A549 (cell line): ENCODE results near the gene RPP25L.

Experiments used
- EP300 ChIP-seq, 2 experiments: fragments of >200 bp; sonication (Bioruptor Twin); formaldehyde crosslinking; IDR thresholded peaks; 2 replicates in 1 of 2; 3 replicates in 1 of 2; pipeline ENCODE4 v1.6.1; 2016 to 2017
- MAZ ChIP-seq: fragments of 150-350 bp; IDR thresholded peaks from 2 replicates; pipeline ENCODE4 v1.6.1; 2014; ENCODE audit warnings: antibody characterized with exemption, low read depth, low read length, borderline replicate concordance
- NPAS2 ChIP-seq: fragments of 250-450 bp; sonication (Bioruptor Pico); IDR thresholded peaks from 2 replicates; pipeline ENCODE4 v1.8.0; 2022; ENCODE audit warnings: mild to moderate bottlenecking, moderate library complexity, borderline replicate concordance
- POLR2A ChIP-seq: IDR thresholded peaks from 2 replicates; pipeline ENCODE4 v1.6.1; 2012; ENCODE audit warnings: mild to moderate bottlenecking, low read length
- RAD21 ChIP-seq, 2 experiments: fragments of >200 bp in 1 of 2; sonication (Bioruptor Twin) in 1 of 2; formaldehyde crosslinking in 1 of 2; IDR thresholded peaks in 1 of 2; conservative IDR thresholded peaks in 1 of 2; 2 replicates in 1 of 2; 3 replicates in 1 of 2; pipeline ENCODE4 v1.6.1; 2012 to 2018; ENCODE audit warnings: inconsistent platforms in 1 of 2
- RFX5 ChIP-seq: fragments of 450-650 bp; IDR thresholded peaks from 2 replicates; pipeline ENCODE4 v1.7.1; 2014; ENCODE audit warnings: antibody characterized with exemption, mild to moderate bottlenecking, moderate library complexity
- TP53 ChIP-seq: fragments of 250-450 bp; sonication (Bioruptor Pico); IDR thresholded peaks from 2 replicates; pipeline ENCODE4 v1.5.0; 2021; ENCODE audit warnings: mild to moderate bottlenecking, moderate library complexity
- ZNF302 ChIP-seq: fragments of 250-450 bp; sonication (Bioruptor Pico); IDR thresholded peaks from 2 replicates; pipeline ENCODE4 v1.9.0; 2021; ENCODE audit warnings: inconsistent platforms, mild to moderate bottlenecking, moderate library complexity
- TF ChIP-seq, protein P1 (sequence below): fragments of >200 bp; sonication (Bioruptor Twin); formaldehyde crosslinking; IDR thresholded peaks from 3 replicates; pipeline ENCODE4 v1.5.1; 2016
- TF ChIP-seq, protein P2 (sequence below): fragments of 200-600 bp; sonication (generic); IDR thresholded peaks from 2 replicates; pipeline ENCODE4 v1.6.1; 2016; ENCODE audit warnings: antibody characterized with exemption, mild to moderate bottlenecking, moderate library complexity
- TF ChIP-seq, protein P3 (sequence below): IDR thresholded peaks from 2 replicates; pipeline ENCODE4 v1.6.1; 2012

DNA sequence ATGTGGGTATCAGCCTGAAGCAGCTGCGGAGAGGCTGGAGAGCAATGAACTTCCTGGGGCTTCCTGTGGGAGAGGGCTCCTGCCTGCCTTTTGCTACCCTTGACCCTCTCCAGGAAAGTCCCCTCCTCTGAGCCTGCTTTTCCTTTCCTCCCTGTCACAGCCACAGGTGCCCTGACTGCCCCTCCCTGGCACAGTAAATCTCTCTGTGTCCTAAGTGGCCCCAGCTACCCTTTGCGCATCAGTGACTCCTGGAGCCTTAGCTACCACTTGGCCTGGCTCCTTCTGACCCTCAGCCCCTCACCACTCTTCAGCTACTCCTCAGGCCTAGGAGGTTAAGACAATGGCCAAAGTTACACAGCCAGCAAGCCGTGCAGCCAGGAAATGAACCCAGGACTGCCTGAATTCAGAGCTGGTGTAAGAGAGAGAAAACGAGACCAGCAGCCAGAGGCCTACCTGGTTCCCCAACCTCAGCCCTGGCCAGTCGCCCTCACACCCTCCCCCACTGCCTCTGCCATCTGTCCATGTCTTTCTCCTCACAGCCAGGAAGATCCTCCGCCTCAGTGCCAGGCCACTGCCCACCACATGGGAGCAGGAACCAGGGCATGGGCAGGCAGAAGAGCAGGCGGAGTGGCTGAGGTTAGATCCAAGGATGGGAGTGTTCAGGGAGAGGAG lies 41.0 kb downstream of the RPP25L start:
- TF ChIP-seq, protein P1, sequence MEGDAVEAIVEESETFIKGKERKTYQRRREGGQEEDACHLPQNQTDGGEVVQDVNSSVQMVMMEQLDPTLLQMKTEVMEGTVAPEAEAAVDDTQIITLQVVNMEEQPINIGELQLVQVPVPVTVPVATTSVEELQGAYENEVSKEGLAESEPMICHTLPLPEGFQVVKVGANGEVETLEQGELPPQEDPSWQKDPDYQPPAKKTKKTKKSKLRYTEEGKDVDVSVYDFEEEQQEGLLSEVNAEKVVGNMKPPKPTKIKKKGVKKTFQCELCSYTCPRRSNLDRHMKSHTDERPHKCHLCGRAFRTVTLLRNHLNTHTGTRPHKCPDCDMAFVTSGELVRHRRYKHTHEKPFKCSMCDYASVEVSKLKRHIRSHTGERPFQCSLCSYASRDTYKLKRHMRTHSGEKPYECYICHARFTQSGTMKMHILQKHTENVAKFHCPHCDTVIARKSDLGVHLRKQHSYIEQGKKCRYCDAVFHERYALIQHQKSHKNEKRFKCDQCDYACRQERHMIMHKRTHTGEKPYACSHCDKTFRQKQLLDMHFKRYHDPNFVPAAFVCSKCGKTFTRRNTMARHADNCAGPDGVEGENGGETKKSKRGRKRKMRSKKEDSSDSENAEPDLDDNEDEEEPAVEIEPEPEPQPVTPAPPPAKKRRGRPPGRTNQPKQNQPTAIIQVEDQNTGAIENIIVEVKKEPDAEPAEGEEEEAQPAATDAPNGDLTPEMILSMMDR = no peak
- TF ChIP-seq TP53 (CRISPR knock-in tag) = no peak
- no peak for TF ChIP-seq NPAS2 (CRISPR knock-in tag)
- TF ChIP-seq, protein P2, sequence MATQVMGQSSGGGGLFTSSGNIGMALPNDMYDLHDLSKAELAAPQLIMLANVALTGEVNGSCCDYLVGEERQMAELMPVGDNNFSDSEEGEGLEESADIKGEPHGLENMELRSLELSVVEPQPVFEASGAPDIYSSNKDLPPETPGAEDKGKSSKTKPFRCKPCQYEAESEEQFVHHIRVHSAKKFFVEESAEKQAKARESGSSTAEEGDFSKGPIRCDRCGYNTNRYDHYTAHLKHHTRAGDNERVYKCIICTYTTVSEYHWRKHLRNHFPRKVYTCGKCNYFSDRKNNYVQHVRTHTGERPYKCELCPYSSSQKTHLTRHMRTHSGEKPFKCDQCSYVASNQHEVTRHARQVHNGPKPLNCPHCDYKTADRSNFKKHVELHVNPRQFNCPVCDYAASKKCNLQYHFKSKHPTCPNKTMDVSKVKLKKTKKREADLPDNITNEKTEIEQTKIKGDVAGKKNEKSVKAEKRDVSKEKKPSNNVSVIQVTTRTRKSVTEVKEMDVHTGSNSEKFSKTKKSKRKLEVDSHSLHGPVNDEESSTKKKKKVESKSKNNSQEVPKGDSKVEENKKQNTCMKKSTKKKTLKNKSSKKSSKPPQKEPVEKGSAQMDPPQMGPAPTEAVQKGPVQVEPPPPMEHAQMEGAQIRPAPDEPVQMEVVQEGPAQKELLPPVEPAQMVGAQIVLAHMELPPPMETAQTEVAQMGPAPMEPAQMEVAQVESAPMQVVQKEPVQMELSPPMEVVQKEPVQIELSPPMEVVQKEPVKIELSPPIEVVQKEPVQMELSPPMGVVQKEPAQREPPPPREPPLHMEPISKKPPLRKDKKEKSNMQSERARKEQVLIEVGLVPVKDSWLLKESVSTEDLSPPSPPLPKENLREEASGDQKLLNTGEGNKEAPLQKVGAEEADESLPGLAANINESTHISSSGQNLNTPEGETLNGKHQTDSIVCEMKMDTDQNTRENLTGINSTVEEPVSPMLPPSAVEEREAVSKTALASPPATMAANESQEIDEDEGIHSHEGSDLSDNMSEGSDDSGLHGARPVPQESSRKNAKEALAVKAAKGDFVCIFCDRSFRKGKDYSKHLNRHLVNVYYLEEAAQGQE = no peak
- TF ChIP-seq EP300 (IDR thresholded peaks at IDR 0.05) = no peak
- TF ChIP-seq, protein P3, sequence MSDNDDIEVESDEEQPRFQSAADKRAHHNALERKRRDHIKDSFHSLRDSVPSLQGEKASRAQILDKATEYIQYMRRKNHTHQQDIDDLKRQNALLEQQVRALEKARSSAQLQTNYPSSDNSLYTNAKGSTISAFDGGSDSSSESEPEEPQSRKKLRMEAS = no peak
- TF ChIP-seq RFX5 = no peak
- TF ChIP-seq MAZ = no peak
- TF ChIP-seq RAD21 (conservative IDR thresholded peaks at IDR 0.05 in 1 of 2, IDR thresholded peaks at IDR 0.05 in 1 of 2) = no peak
- TF ChIP-seq ZNF302 (CRISPR knock-in tag) = no peak
- no peak for TF ChIP-seq POLR2A
